ENCODE results near the gene AGMO. TPM values are rescaled to one million over a fixed set of nuclear protein-coding genes. Genes with fewer than 3 reads are reported as not detected.
A peak's percentile ranks its signal among the peaks of the same experiment; 100 is the strongest.

AGMO gene
- total RNA-seq, 1 donor from 2014 or later, result not detected

DNA sequence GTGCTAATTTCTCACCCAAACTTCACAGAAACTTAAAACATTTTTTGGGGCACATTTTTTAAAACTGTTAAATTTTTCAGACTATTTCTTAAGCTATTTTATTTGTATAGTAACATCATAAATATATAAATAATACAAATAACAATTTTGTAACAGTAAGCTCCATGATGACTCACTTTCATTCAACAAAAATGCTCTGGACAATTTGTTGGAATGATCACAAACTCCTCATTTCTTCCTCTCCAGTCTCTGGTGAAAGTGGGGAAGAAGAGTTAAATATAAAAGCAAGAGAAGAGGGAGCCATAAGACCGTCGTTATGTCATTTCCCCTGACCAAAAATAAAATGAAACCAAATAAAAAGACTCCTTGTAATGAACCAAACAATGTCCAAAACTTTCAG lies 162.4 kb downstream of the AGMO start:
- TF ChIP-seq, protein P1, sequence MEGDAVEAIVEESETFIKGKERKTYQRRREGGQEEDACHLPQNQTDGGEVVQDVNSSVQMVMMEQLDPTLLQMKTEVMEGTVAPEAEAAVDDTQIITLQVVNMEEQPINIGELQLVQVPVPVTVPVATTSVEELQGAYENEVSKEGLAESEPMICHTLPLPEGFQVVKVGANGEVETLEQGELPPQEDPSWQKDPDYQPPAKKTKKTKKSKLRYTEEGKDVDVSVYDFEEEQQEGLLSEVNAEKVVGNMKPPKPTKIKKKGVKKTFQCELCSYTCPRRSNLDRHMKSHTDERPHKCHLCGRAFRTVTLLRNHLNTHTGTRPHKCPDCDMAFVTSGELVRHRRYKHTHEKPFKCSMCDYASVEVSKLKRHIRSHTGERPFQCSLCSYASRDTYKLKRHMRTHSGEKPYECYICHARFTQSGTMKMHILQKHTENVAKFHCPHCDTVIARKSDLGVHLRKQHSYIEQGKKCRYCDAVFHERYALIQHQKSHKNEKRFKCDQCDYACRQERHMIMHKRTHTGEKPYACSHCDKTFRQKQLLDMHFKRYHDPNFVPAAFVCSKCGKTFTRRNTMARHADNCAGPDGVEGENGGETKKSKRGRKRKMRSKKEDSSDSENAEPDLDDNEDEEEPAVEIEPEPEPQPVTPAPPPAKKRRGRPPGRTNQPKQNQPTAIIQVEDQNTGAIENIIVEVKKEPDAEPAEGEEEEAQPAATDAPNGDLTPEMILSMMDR (conservative IDR thresholded peaks at IDR 0.05; ENCODE audit: low read depth, low read length), result no peak
- DNase-seq (ENCODE audit: low read depth), result no peak
- no peak overlapping the region for H3K4me3 ChIP-seq (ENCODE audit: low read depth, low read length)

DNA sequence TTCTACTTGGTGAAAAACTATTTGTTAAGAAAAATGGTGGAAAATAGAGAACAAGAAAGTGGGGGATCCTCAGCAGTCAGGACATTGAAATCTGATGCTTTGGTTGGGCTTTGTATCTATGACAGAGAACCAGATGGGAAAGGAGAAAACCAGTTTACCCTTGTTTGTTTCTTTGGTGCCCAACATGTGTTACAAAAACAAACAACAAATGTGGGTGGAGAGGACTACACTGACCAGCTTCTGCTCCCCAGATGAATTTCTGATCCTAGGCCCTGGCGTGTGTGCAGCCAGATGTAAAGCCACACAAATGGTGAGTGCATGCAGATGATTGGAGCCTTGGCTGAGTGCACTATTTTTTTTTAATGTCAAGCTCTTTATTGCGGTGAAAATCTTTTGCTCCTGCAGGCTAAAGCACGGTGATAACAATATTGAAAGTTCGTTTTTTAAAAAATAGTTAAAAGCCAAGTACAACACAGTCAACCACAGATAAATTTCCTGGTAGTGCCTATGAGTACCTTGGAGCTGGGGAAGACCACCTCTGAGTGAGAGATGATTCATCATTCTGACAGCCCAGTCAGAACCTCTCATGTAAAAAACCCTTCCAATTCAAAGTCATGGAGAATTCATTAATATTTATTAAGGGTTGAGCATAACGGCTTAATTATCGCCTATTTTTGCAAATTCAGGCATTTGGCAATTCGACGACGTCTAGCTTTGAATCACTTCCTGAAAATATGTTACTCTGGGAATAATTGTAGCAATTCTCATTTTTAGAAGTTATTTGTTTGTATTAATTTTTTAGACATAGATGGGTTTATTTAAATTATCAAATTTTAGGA lies 163.7 kb downstream of the AGMO start:
- TF ChIP-seq, protein P1 (conservative IDR thresholded peaks at IDR 0.05; ENCODE audit: low read depth, low read length), result no peak
- H3K4me3 ChIP-seq (ENCODE audit: low read depth, low read length), result no peak overlapping the region
- no peak for DNase-seq (ENCODE audit: low read depth)

DNA sequence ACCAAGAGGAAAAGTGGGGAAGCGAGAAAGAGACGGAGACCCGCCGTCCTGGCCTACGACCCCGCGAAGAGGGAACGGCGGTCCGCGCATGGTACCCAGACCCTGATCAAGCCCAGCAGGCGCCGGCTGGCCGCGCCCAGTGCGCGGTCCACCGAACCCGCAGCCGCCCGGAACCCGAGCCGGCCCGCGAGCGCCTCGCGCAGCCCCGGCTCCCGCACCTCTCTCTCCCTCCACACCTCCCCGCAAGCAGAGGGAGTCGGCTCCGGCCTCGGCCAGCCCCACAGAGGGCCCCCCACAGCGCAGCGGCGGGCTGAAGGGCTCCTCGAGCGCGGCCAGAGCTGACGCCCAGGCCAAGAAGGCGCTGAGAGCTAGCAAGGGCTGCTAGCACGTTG lies 164.7 kb downstream of the AGMO start:
- TF ChIP-seq, protein P1 (conservative IDR thresholded peaks at IDR 0.05; ENCODE audit: low read depth, low read length), result no peak
- no peak for DNase-seq (ENCODE audit: low read depth)
- H3K4me3 ChIP-seq (ENCODE audit: low read depth, low read length), result no peak overlapping the region

DNA sequence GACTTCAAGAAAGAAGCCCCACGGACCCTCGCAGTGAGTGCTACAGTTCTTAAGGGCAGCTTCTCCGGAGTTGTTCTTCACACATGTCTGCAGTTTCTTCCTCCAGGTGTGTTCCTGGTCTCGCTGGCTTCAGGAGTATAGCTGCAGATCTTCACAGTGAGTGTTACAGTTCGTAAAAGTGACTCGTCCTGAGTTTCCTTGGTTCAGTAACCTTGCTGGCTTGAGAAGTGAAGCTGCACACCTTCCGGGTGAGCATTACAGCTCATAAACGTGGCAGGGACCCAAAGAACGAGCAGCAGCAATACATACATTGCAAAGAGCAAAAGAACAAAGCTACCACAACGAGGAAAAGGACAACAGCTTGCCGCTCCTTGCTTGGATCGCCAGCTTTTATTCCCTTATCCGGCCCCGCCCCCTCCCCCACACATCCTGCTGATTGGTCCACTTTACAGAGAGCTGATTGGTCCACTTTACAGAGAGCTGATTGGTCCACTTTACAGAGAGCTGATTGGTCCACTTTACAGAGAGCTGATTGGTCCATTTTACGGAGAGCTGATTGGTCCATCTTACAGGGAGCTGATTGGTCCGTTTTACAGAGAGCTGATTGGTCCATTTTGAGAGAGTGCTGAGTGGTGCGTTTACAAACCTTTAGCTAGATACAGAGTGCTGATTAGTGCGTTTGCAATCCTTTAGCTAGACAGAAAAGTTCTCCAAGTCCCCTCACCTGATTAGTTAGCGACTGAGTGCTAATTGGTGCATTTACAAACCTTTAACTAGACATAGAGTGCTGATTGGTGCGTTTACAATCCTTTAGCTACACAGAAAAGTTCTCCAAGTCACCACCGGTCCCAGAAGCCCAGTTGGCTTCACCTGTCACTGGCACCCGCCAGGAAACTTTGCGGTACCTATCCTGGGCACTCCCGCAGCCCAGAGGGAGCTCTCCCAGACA lies 165.3 kb downstream of the AGMO start:
- H3K4me3 ChIP-seq (ENCODE audit: low read depth, low read length), result no peak overlapping the region
- no peak for DNase-seq (ENCODE audit: low read depth)
- TF ChIP-seq, protein P1 (conservative IDR thresholded peaks at IDR 0.05; ENCODE audit: low read depth, low read length), result no peak

DNA sequence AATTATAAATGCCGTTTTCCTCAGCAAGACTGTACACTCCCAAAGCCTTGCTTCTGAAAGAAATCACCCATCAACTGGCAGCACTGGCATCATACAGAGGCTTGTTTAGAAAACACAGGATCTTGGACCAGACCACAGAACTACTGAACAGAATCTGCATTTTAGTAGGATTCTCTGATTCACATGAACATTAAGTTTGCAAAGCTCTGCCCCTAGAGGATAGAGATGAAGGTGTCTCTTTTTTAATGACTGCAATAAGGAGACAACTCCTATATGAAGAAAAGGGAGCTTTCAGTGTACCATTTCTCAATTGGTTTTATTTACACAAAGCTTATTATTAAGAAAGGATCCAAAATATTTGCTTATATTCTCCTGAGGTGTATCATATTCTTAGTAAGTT lies 172.7 kb downstream of the AGMO start:
- DNase-seq (ENCODE audit: low read depth), result no peak
- no peak overlapping the region for H3K4me3 ChIP-seq (ENCODE audit: low read depth, low read length)
- TF ChIP-seq, protein P1 (conservative IDR thresholded peaks at IDR 0.05; ENCODE audit: low read depth, low read length), result peak; percentile 32

DNA sequence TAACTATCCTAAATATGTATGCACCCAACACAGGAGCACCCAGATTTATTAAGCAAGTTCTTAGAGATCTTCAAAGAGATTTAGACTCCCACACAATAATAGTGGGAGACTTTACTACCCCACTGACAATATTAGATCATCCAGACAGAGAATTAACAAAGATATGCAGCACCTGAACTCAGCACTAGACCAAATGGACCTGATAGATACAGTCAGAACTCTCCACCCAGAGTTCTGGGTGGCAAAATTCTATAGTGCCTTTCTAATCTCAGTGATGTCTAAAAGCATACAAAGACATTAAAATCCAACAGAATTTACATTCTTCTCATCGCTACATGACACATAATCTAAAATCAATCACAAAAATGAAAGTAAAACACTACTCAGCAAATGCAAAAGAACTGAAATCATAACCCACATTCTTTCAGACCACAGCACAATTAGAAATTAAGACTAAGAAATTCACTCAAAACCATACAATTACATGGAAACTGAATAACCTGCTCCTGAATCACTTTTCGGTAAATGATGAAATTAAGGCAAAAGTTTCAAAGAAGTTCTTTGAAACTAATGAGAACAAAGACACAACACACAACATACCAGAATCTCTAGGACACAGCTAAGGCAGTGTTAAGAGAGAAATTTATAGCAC lies 183.2 kb downstream of the AGMO start:
- H3K4me3 ChIP-seq (ENCODE audit: low read depth, low read length), result no peak overlapping the region
- no peak for DNase-seq (ENCODE audit: low read depth)
- TF ChIP-seq, protein P1 (conservative IDR thresholded peaks at IDR 0.05; ENCODE audit: low read depth, low read length), result no peak
